Measurements from ENCODE around the gene BOD1L1.
"Not testable (repeated sequence)": the region's sequence is repeated elsewhere in the genome, so short reads cannot be mapped to it uniquely, and the experiment has no call there.

BOD1L1 gene

DNA sequence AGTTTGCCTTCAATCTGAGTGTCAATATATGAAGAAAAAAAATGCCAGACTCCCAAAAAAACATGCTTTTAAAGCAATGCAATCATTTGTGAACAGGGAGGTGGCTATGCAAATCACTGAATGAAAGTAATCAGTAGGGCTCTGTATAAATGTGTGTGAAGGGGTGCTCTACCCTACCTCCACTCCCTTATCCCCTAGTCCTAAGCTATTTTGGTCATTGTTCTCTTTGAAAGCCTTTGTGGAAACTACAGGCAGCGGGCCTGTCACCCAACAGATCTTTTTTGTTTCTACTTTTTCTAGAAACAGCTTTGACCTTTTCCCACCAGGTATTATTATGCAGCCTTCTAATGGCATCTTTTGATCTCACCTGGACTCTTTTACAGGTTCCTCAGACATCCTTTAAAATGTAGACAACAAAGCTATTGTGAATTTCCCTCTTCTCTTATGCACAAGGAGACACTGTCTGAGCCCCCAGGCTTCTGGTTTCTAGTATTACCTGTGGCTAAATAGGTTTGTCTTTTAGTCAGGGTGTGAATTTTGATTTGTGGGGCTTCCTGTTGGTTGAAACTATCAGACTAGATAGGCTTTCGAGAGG, 9.2 kb downstream of the BOD1L1 start:
- no peak for DNase-seq

DNA sequence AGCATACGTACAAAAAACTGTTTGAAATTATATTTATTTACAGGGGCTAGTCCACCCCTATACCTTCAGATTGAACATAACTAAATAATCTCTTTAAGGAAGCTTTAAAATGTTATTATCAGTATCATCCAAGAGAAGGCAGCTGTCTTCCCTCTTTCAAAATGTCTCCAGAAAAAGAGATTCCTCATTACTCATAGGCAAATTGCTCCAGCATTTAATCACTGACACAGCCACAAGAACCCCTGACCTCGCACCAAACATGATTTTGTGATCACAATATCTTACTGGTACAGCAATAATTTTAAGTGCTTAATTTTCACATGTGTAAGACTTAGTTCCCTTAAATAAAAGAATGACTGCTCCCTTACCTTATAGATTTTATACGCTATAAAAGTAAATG, 9.7 kb downstream of the BOD1L1 start:
- DNase-seq, result no peak

DNA sequence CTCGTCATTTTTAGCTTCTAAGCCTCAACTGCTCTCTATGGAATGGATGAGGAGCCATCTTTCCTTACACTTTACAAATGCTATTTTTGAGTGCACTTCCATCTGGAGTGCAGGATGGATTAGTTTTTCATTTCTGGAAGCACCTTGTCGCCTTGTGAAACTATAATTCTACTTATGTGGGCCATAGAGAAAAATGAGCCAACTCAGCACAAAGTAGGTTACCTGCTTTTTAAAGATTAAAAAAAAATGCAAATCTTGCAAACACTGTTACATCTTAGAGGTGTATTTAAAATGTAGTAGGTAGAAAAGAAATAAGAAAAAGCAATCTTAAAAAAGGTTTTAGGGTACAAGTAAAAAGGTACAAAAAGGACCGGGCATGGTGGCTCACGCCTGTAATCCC, 10.9 kb downstream of the BOD1L1 start:
- DNase-seq, result no peak

DNA sequence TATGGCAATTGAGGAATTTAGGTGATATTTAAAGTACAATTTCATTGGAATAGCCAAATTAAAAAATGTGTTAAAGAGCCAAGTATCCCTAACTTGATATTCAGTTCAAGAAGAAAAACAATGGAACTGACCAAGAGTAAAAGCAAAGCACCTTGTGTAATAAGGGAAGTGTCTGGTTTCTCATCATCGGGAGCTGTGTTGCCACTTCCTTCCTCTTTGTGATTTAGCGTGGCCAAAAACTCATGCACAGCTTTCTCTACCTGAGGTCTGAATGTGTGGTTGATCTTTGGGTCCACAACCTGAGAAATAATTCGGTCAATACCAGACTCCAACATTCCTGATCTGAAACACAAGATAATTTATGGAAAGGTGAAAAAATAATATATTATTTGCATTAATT, 12.4 kb downstream of the BOD1L1 start:
- no peak for DNase-seq

DNA sequence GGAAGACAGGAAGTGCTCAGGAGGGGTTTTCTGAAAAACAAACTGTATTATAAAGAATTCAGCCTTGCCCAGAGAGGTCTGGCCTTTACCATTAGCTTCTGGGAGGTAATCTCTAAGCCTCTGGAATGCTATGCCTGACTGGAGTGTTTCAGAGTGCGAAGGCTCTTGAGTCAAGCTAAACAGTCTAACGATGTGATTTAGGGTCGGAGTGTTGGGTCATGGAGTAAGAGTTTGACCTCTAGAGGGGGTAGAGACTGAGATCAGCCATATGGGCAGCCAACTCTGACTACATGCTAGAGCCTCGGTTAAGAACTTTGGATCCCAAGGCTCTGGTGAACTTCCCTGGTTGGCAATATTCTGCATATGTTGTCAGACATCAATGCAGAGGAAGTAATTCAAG, 15.0 kb downstream of the BOD1L1 start:
- no peak for DNase-seq

DNA sequence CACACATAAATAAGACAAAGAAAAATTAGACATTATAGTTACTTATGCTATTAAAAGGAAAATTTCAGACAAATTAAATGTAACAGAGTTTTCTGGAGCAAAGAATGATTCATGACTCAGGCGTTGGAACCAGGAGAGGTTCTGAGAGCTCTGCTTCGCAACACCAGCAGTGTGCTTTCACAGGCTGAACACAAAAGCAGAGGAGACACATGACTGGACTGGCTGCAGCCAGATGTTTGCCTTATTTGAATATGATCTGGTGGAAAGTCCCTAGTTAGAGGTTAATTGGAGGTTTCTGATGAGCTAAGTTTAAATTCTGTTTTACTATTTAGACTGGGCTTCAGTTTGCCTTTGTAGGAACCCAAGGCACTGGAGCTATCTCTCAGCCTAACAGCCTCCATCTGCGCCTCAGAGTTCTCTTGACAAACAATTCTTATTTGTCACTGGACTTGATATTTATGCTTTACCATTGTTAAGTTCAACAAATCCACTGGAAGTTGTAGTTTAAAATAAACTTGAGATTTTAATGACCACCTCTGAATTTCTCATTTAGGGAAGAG, 16.2 kb downstream of the BOD1L1 start:
- no peak for DNase-seq

DNA sequence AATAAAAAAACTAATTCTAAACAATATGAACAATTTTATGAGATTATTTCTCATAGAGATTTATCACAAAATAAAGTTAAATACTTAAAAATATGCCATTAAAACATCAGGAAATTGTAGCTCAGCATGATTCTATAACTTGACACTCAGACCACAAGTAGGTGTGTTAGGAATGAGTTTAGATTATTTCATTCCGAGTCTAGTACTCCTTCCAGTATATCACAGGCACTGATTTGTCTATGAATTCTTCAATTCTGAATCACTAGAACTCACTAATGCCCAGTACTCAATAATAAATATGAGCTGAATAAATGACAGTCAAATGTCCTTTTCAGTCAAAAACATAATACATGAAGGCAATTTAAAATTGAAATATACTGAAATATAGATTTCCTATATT, 22.2 kb downstream of the BOD1L1 start:
- DNase-seq, result no peak

DNA sequence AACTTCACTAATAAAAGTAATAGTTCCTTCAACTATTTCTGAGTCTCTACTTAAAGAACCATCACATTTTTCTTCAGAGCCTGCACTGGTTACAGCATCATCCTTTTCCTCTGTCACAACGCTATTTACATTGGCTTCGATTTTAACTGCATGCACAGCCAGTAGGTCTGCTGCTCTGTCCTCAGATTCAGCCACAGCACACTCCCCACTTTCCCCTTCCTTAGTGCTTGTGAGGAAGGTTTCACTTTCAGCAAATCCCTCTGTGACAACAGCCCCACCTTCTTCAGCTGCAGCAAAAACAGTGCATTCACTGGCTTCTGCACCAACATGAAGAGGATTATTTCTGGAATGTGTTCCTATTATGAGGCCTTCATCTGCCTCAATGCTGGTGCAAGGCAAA, 25.7 kb downstream of the BOD1L1 start:
- DNase-seq, result no peak

DNA sequence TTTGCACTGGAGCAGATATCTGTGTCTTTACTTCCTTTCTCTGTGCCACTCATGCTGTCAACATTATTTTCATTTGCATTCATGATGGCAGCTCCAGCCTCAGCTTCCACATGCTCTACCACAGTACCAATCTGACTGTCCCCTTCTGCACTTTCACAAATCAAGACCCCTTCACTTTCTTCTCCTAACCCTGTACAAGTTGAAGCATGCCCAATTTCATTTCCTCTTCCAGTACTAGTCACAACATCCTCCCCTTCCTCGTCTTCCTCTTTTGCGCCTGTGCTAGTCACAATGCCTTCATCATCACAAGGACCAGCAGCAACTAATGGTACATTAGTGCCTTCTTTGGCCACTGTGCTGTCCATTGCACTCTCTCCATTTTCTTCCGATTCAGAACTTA, 26.5 kb downstream of the BOD1L1 start:
- DNase-seq, result no peak

DNA sequence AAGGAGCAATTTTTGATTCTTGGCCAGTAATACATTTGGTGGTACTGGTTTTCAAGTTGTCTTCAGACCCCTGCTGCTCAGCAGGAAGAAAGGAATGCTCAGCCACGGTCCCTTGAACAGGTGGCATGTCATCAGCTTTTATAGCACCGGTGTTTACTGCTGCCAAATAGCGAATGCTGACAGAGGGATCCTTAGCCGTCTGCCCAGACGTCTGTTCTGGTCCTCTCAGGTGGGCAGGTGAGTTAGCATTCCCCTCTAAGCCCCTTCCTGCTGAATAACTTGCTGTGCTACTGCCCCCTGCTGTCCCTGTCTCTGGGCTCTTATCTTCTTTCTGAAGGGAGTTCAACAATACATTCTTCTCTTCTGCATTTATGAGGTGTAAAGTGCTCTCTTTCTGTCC, 28.4 kb downstream of the BOD1L1 start:
- no peak for DNase-seq

DNA sequence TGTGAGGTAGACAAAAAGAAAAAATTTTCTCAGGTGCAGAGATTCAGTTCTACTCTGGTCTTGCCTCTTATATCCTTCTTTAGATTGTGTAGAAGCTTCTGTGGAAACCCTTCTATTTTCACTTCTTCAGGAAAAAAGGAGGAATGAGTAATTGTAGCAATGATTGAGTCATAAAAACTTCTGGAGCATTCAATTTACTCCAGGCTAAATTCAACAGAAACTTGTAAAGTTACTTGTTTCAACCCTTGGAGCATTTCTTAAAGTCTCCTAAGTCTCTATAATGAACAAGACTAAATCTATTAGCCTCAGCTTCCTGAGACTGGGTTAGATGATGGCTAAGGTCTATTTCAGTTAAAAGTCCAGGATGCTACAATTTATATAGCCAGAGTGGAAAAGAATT, 29.9 kb downstream of the BOD1L1 start:
- no peak for DNase-seq

DNA sequence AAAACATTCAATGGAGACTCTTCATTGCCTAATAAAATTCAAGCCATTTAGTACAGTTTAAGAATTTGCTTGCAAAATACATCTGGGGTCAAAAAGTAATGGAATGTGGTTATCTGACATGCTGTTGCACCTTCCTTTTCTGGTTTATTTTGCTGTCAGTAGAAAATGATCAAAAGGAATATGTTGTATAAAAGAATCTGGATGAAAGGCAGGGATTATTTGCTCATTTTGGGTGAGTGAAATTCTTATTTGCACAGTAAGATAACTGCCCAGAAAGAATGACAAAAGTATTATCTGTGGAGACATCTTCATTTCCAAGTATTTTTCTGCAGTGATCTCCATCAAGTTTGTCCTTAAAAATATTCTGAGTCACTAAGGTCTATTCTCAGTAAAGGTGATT, 30.4 kb downstream of the BOD1L1 start:
- no peak for DNase-seq

DNA sequence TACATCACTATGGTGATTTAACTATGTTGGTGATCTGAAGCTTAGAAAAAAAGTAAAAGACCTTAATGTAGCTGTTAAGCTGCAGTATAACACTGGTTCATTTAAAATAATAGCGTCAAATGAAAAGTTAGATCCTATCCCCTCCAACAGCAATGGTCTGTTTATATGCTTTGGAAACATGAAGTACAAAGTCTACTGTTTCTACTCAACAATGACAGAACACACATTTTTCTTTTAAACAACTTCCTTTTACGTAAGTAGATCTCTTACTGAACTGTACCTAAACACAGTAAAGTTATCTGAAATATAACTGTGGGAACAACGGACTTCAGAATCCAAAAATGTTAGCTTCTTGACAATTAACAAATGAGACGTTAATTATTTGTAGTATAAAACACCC, 35.3 kb downstream of the BOD1L1 start:
- DNase-seq, result no peak

DNA sequence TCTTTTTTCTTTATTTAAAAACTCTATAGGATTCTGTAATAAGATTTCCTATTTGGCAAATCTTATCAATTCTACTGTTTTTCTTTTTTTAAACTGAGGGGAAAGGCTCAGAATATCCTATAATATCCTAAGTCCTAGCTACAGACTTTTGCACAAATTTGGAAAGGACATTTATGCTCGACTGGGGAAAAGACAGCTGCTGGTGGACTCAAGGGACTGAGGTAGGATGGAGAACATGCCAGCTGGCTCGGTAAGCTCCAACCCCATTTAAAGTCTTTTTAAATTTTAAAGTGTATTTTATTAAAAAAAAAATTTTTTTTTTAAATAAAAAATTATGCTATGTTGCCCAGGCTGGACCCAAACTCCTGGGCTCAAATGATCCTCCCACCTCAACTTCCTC, 36.8 kb downstream of the BOD1L1 start:
- DNase-seq, result no peak

DNA sequence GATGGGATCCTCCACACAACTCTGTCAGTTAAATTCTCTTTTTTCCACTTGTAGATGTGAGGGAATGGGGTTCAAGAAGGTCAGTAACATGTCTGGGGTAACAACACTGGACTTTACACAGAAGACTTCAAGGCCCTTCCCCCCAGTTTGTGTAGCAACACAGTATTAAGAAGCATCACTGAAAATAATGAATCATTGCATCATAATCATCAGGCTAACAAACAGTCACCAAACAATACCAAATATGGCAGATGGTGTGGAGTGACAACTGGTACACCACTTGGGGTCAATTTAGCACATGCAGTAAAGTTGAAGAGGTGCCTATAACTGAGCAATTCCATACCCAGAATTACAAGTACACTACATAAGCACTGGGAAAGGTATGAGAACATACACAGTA, 38.6 kb downstream of the BOD1L1 start:
- DNase-seq, result no peak

DNA sequence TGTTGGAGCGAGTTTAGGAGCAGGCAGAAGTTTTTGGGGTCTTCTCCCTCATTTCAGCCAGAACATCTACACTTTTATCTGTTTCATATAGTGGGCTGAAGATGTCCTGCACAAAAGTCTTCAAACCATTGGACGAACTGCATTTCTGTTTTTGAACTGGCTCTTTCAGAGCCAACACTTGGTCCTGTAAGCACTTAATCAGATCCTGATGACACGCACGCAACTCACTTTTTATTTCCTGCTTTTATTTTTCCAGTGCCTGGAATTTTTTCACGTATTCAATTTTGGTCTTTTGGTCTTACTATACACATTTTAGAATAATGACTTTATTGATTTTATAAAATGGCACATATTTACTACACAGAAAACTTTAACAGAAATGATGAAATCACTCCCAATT, 43.0 kb downstream of the BOD1L1 start:
- no peak for DNase-seq

DNA sequence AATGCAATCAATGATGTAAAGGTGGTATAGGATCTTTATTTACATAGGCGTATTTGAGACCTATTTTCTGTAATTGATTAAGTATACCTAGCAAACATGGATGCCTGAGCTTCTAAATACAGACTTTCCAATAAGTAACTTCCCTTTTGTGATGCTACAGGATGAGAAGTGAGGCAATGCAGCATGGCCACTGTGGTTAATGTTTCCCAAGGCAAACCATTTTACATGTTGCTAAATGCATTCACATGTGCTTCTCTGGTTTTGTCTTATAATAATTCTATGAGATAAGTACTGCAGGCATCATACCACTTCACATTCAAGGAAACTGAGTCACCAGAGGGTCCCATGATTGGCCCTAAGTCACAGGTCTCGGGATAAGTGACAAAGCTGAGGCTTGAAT, 47.5 kb downstream of the BOD1L1 start:
- DNase-seq, result no peak

DNA sequence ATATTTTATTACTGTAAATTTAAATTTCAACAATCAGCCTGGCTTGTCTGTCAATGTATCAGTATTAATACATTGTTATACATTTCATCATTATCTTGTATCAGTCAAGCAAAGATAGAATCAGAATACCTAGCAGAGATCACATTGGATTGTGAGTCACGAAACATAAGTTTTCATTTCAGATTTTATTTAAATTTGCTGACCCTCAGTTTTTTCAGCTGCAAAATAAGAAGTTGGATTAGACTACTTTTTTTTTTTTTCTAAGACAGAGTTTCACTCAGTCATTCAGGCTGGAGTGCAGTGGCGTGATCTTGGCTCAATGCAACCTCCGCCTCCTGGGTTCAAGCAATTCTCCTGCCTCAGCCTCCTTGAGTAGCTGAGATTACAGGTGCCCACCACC, 49.9 kb downstream of the BOD1L1 start:
- DNase-seq, result no peak

DNA sequence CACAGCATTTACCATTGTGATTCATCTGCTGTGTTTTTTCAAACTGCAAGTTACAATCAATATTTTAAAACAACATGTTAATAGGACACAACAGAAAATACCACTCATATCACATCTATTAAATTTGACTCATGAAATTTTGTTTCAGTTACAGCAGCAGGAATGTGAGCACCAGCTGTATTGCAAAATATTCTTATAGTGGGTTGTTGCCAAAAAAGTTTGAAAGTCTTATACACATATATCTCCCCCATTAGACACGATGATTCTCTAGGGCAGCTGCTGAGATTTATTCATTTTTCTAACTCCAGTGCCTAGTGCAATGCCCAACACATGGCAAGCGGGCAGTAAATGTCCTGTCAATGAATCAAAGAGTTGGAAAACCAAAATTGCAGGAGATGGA, 56.6 kb downstream of the BOD1L1 start:
- DNase-seq, result no peak

DNA sequence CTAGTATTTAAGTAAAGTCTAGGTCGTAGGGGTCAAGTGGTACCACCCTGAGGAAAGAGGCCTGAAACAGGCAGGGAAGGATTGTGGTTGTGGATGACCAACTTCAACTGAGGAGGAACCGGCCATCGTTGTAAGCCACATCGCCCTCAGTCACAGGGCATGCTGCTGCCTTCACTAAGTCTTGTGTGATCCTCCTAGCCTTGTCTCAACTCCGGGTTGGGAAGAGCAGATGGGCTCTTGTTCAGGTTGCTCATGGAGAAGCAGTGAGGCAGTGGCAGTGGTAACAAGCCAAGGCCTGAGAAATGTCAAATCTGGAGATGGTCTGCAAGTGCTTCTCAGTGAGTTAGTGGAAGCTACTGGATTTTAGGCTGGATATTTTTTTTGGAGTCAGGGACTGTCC, 60.4 kb downstream of the BOD1L1 start:
- no peak for DNase-seq

DNA sequence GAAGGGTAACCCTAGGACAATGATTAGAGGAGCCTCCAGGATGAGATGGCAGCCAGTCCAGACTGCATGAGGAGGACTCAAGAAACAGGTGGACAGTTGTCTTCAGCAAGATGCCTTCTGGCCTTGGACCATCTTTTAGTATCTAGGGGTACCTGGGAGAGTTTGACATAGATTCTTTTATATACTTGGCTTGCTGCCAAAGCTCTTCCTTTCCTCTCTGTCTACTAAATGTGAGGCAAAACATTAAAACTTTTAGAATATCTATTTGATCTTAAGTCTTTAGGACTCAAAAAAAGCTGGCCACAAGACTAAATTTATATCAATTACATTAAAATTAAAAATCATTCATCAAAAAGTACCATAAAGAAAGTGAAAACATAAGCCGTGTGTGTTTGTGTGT, 64.6 kb downstream of the BOD1L1 start:
- no peak for DNase-seq

DNA sequence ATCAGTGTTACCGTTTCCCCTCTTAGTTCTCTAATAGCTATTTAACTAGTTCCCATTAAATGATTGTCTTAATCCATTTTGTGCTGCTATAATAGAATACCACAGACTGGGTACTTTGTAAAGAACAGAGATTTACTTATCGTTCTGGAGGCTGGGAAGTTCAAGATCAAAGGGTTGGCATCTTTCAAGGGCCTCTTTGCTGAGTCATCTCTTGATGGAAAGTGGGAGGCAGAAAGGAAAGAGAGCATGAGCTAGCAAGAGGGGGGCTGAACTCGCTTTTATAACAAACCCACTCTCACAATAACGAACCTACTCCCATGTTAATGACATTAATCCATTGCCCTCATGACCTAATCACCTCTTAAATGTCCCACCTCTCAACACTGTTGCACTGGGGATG, 65.9 kb downstream of the BOD1L1 start:
- no peak for DNase-seq

DNA sequence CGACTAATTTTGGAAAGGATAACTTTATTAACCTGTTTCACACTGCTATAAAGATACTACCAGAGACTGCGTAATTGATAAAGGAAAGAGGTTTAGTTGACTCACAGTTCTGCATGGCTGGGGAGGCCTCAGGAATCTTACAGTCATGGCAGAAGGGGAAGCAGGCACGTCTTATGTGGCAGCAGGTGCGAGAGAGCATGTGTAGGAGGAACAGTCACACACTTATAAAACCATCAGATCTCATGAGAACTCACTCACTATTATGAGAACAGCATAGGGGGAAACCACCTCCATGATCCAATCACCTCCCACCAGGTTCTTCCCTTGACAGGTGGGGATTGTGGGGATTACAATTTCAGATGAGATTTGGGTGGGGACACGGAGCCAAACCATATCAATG, 67.4 kb downstream of the BOD1L1 start:
- DNase-seq, result not testable (repeated sequence)

DNA sequence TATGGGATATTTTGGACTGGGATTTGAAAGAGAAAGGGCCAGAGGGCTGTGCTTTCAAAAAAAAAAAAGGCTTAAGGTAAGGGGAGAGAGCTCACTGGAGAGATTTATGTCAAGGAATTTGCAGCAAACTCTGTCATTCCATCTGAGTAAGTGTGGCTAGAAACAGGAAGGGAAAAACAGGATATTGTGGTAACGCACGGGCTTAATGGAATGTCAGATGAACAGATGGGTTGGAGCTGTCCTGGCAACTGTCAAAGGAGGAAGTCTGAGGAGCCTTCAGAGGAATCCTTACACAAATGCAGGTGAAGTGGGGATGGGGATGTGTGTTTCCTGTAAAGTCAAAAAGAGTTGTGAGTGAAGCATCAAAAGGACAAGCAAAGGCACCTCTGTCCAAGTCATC, 68.1 kb downstream of the BOD1L1 start:
- no peak for DNase-seq

DNA sequence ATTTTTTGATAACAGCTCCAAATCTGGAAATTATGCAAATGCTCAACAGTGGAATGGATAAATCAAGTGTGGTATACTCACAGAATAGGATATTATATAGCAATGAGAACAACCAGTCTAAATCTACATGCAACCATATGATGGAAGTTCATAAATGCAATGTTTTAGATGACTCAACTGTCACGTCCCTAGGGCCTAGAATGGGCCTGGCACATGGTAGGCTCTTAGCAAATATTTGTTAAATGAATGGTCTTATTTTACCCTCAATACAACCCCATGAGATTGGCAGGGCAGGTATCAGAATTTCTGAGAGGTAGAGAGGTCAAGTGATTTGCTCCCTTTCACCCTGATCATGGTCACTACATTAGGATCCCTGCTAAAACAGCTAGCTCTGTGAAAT, 68.6 kb downstream of the BOD1L1 start:
- DNase-seq, result no peak

DNA sequence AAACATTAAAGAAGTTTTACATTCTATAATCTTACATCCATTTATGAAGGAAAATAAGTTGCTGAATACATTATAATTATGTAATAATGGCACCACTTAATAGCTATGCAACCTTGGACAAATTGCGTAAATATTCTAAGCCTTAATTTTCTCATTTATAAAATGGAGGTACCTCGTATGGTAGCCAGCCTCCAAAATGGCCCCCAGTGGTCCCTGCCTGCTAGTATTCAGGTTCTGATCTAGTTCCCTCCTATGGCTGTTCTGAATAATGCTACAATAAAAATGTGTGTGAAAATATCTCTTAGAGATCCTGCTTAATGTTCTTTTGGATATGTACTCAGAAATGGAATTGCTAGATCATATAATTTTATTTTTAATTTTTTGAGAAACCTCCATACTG, 72.2 kb downstream of the BOD1L1 start:
- no peak for DNase-seq

All from NCI-H774 (cell line).